Mesothelial cell of epicardium (in vitro differentiated cells): ENCODE measurements around the gene YPEL1. TPM values are rescaled to one million over a fixed set of nuclear protein-coding genes. Genes with fewer than 3 reads are reported as not detected.

Experiments
- DNase-seq, 2 experiments: peaks; one replicate each; pipeline ENCODE4 v3.0.0; 2021; ENCODE audit warnings: low spot score in 2 of 2; ENCODE audit not compliant: unreplicated experiment in 2 of 2
- H3K27ac Mint-ChIP-seq: 2 replicates; pipeline ENCODE4 v1.8.0; 2021; ENCODE audit warnings: mixed read lengths
- H3K27me3 Mint-ChIP-seq: 2 replicates; pipeline ENCODE4 v1.8.0; 2021; ENCODE audit warnings: low read depth, mixed read lengths
- H3K36me3 Mint-ChIP-seq: 2 replicates; pipeline ENCODE4 v1.8.0; 2021; ENCODE audit warnings: mixed read lengths
- H3K4me1 Mint-ChIP-seq: 2 replicates; pipeline ENCODE4 v1.8.0; 2021; ENCODE audit warnings: mixed read lengths
- H3K4me3 Mint-ChIP-seq: 2 replicates; pipeline ENCODE4 v1.8.0; 2021; ENCODE audit warnings: mild to moderate bottlenecking, moderate library complexity, mixed read lengths
- H3K9me3 Mint-ChIP-seq: 2 replicates; pipeline ENCODE4 v1.8.0; 2021; ENCODE audit warnings: mixed read lengths
- CTCF ChIP-seq: fragments of 200-600 bp; sonication (generic); IDR thresholded peaks from one replicate; pipeline ENCODE4 v1.5.0; 2021; ENCODE audit warnings: antibody characterized with exemption; ENCODE audit not compliant: unreplicated experiment
- total RNA-seq: library from RNA; stranded (reverse); gene quantifications from 3 replicates; pipeline ENCODE4 v1.2.1, GENCODE V29; 2021

YPEL1 gene
- total RNA-seq, 1 donor from 2014 or later: 17.2 TPM

- Mint-ChIP-seq H3K4me3 (no peak overlapping the region), H3K36me3 (peaks cover 28% of the 10 kb centered on the region), H3K27ac (no peak overlapping the region), H3K4me1 (no peaks in the 10 kb centered on the region), H3K27me3 (no peaks in the 10 kb centered on the region), H3K9me3 (no peaks in the 10 kb centered on the region)
- TF ChIP-seq CTCF: no peak
- no peak for DNase-seq
These were observed 36.9 kb downstream of the YPEL1 start for GRCh38 chr22:21698430-21699329.

- no peaks in the 10 kb centered on the region for H3K27me3 Mint-ChIP-seq
- TF ChIP-seq CTCF: no peak
- no peaks in the 10 kb centered on the region for H3K4me1 Mint-ChIP-seq
- H3K36me3 Mint-ChIP-seq: peaks cover 28% of the 10 kb centered on the region
- no peaks in the 10 kb centered on the region for H3K9me3 Mint-ChIP-seq
- H3K4me3 Mint-ChIP-seq: no peak overlapping the region
- DNase-seq: no peak
- no peak overlapping the region for H3K27ac Mint-ChIP-seq
These were observed 37.7 kb downstream of the YPEL1 start for GRCh38 chr22:21697880-21698279.

GRCh38 chr22:21697021-21697771 lies 38.4 kb downstream of the YPEL1 start:
- DNase-seq: no peak
- H3K27ac Mint-ChIP-seq: no peak overlapping the region
- H3K27me3 Mint-ChIP-seq: no peaks in the 10 kb centered on the region
- no peaks in the 10 kb centered on the region for H3K9me3 Mint-ChIP-seq
- peaks cover 23% of the 10 kb centered on the region for H3K36me3 Mint-ChIP-seq
- no peak for TF ChIP-seq CTCF
- H3K4me3 Mint-ChIP-seq: no peak overlapping the region
- H3K4me1 Mint-ChIP-seq: no peaks in the 10 kb centered on the region

- H3K4me3 Mint-ChIP-seq: no peak overlapping the region
These were observed 39.5 kb downstream of the YPEL1 start for GRCh38 chr22:21696115-21696514.

More at GRCh38 chr22:21696115-21696514, 39.5 kb downstream of the YPEL1 start:
- peaks cover 18% of the 10 kb centered on the region for H3K36me3 Mint-ChIP-seq
- no peak for TF ChIP-seq CTCF
- H3K27ac Mint-ChIP-seq: no peak overlapping the region
- H3K4me1 Mint-ChIP-seq: no peaks in the 10 kb centered on the region
- H3K27me3 Mint-ChIP-seq: no peaks in the 10 kb centered on the region
- no peaks in the 10 kb centered on the region for H3K9me3 Mint-ChIP-seq
- no peak for DNase-seq
